Type B pancreatic cell (in vitro differentiated cells): ENCODE measurements around the gene BAD. TPM values are rescaled to one million over a fixed set of nuclear protein-coding genes. Genes with fewer than 3 reads are reported as not detected.

Experiments used
- DNase-seq: peaks from one replicate; pipeline ENCODE4 v3.0.0; 2021; ENCODE audit warnings: mixed read lengths; ENCODE audit not compliant: unreplicated experiment; ENCODE audit errors: extremely low spot score
- H3K27ac Mint-ChIP-seq: 2 replicates; pipeline ENCODE4 v1.8.0; 2021; ENCODE audit warnings: mild to moderate bottlenecking, mixed read lengths
- H3K27me3 Mint-ChIP-seq: 2 replicates; pipeline ENCODE4 v1.8.0; 2021; ENCODE audit warnings: mixed read lengths
- H3K36me3 Mint-ChIP-seq: 2 replicates; pipeline ENCODE4 v1.8.0; 2021; ENCODE audit warnings: mixed read lengths
- H3K4me1 Mint-ChIP-seq: one replicate; pipeline ENCODE4 v1.8.0; 2021; ENCODE audit warnings: mixed read lengths; ENCODE audit not compliant: unreplicated experiment
- H3K4me3 Mint-ChIP-seq: 2 replicates; pipeline ENCODE4 v1.8.0; 2021; ENCODE audit warnings: mild to moderate bottlenecking, mixed read lengths
- H3K9me3 Mint-ChIP-seq: 2 replicates; pipeline ENCODE4 v1.8.0; 2021; ENCODE audit warnings: mixed read lengths
- CTCF ChIP-seq: fragments of 200-600 bp; sonication (generic); conservative IDR thresholded peaks from 2 replicates; pipeline ENCODE4 v1.5.0; 2021; ENCODE audit warnings: antibody characterized with exemption, mild to moderate bottlenecking
- total RNA-seq: library from RNA; stranded (reverse); gene quantifications from 2 replicates; pipeline ENCODE4 v1.2.1, GENCODE V29; 2021; ENCODE audit warnings: low replicate concordance

BAD gene
- total RNA-seq, 1 donor from 2014 or later: 48.7 TPM

DNA sequence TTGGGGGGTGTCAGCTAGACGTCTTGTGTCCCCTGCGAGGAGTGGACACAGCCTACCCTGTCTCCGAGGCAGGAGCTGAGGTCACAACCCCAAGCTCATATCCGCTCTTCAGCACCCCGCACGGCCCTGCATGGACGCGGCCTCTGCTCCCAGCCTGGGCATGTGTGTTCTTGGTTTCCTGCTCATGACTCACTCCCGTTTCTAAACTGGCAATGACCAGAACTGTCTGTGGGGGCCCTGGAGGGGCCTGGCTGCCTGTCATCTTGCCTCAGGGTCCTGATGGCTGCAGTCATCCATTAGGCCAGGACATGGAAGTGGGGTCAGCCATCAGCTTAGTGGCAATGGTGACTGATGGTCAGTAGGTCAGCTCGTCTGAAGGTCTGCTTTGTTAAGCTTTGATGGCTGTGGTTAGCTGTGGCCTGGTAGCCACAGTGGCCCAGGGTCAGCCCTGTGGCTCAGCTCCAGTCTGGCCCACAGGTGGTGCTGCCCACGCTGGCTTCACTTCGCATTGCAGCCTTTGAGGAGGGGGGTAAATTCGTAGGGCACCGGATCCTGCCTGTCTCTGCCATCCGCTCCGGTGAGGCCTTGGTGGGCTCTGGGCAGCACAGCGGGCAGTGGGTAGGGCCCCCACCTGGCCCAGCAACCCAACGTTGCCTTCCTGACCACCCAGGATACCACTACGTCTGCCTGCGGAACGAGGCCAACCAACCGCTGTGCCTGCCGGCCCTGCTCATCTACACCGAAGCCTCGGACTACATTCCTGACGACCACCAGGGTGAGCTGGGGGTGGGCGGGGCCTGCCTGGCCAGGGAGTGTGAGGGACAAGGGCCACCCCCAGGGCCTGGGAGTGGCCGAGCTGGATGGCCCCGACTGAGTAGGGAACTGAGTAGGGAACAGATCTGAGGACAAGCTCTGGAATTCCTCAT lies 21.2 kb downstream of the BAD start:
- no peaks in the 10 kb centered on the region for H3K27me3 Mint-ChIP-seq
- DNase-seq: no peak
- H3K27ac Mint-ChIP-seq: no peak overlapping the region
- no peak for TF ChIP-seq CTCF
- peaks cover 4% of the 10 kb centered on the region for H3K4me1 Mint-ChIP-seq
- no peak overlapping the region for H3K4me3 Mint-ChIP-seq
- H3K9me3 Mint-ChIP-seq: no peaks in the 10 kb centered on the region
- peaks cover 11% of the 10 kb centered on the region for H3K36me3 Mint-ChIP-seq

DNA sequence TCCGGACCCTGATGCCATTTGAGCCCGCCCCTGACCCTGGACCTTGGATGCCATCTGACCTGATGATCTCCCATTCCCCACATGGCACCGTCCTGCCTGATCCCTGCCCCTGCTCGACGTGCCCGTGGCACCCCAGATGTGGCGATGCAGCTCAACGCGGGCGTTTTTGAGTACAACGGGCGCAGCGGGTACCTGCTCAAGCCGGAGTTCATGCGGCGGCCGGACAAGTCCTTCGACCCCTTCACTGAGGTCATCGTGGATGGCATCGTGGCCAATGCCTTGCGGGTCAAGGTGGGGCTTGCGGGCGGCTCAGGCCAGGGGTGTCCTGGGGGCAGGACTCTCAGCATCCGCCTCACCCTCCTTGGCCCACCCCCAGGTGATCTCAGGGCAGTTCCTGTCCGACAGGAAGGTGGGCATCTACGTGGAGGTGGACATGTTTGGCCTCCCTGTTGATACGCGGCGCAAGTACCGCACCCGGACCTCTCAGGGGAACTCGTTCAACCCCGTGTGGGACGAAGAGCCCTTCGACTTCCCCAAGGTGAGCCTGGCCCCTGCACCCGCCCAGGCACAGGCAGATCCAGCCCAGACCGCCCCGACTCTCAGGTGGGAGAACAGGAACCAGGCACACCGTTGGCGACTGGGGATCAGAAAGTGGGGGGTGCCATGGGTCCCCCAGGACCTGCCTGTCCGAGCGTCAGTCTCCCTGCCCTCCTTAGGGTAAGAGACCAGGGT lies 22.0 kb downstream of the BAD start:
- DNase-seq: no peak
- TF ChIP-seq CTCF: no peak
- no peak overlapping the region for H3K27ac Mint-ChIP-seq

GRCh38 chr11:64261556-64262080 lies 22.8 kb downstream of the BAD start:
- Mint-ChIP-seq H3K27ac (no peak overlapping the region), H3K4me1 (no peaks in the 10 kb centered on the region), H3K27me3 (no peaks in the 10 kb centered on the region), H3K4me3 (no peak overlapping the region), H3K9me3 (no peaks in the 10 kb centered on the region), H3K36me3 (peaks cover 11% of the 10 kb centered on the region)
- TF ChIP-seq CTCF: no peak
- DNase-seq: no peak

More for the DNA sequence above, 22.0 kb downstream of the BAD start:
- Mint-ChIP-seq H3K9me3 (no peaks in the 10 kb centered on the region), H3K4me3 (no peak overlapping the region), H3K27me3 (no peaks in the 10 kb centered on the region), H3K4me1 (no peaks in the 10 kb centered on the region), H3K36me3 (peaks cover 11% of the 10 kb centered on the region)

DNA sequence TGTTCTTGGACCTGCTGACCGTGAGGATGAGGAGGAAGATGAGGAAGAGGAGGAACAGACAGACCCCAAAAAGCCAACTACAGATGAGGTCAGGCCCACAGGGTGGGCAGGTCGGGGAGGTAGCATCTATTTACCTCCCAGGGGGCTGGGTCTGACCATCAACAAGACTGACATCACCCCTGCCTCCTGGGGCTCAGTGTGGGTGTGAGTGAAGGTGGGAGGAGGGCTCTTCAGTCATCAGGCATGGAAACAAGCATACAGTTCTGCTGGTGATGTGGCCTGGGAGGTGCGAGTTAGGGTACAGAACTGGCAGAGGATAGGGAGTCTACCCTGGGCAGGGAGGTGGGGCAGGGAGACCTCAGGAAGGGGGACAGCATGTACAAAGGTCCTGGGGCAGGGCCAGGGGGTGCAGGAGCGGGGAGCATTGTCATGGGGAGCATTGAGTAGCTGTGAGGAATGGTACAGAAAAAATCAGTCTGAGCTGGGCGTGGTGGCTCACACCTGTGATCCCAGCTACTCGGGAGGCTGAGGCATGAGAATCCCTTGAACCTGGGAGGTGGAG lies 24.2 kb downstream of the BAD start:
- H3K36me3 Mint-ChIP-seq: peaks cover 11% of the 10 kb centered on the region
- no peak overlapping the region for H3K4me3 Mint-ChIP-seq
- H3K9me3 Mint-ChIP-seq: no peaks in the 10 kb centered on the region
- H3K4me1 Mint-ChIP-seq: no peaks in the 10 kb centered on the region
- DNase-seq: no peak
- no peak for TF ChIP-seq CTCF
- no peaks in the 10 kb centered on the region for H3K27me3 Mint-ChIP-seq
- H3K27ac Mint-ChIP-seq: no peak overlapping the region

- TF ChIP-seq CTCF: no peak
- Mint-ChIP-seq H3K4me3 (no peak overlapping the region), H3K27me3 (no peaks in the 10 kb centered on the region), H3K36me3 (peaks cover 11% of the 10 kb centered on the region), H3K4me1 (no peaks in the 10 kb centered on the region), H3K9me3 (no peaks in the 10 kb centered on the region), H3K27ac (no peak overlapping the region)
- DNase-seq: no peak
Measured at GRCh38 chr11:64259533-64260067, 24.9 kb downstream of the BAD start.
